MM.1S (cell line): ENCODE measurements around the gene MAP2K6.
"Not testable (repeated sequence)": the region's sequence is repeated elsewhere in the genome, so short reads cannot be mapped to it uniquely, and the experiment has no call there.

ENCODE experiments used
- DNase-seq: peaks from one replicate; pipeline ENCODE4 v3.0.0-alpha.2; 2015
- H2AFZ ChIP-seq: fragments of 300-600 bp; sonication (generic); 2 replicates; pipeline ENCODE4 v1.6.0; 2016; ENCODE audit warnings: antibody characterized with exemption, low read length
- H3F3A ChIP-seq: fragments of 300-600 bp; sonication (generic); 2 replicates; pipeline ENCODE4 v1.6.1; 2016; ENCODE audit warnings: mild to moderate bottlenecking, antibody characterized with exemption, low read length, moderate library complexity, mixed read lengths; ENCODE audit not compliant: insufficient read depth
- H3K27ac ChIP-seq: fragments of 300-600 bp; sonication (generic); 2 replicates; pipeline ENCODE4 v1.5.1; 2016; ENCODE audit warnings: mild to moderate bottlenecking, low read length
- H3K27me3 ChIP-seq: fragments of 300-600 bp; sonication (generic); replicated peaks from 2 replicates; pipeline ENCODE4 v1.6.0; 2016; ENCODE audit warnings: low read length; ENCODE audit not compliant: insufficient read depth
- H3K36me3 ChIP-seq: fragments of 300-600 bp; sonication (generic); replicated peaks from 2 replicates; pipeline ENCODE4 v1.6.1; 2016; ENCODE audit warnings: mild to moderate bottlenecking, low read length, mixed read lengths; ENCODE audit not compliant: insufficient read depth
- H3K4me1 ChIP-seq: fragments of 300-600 bp; sonication (generic); 2 replicates; pipeline ENCODE4 v1.6.1; 2016; ENCODE audit warnings: low read length, mixed read lengths
- H3K4me2 ChIP-seq: fragments of 300-600 bp; sonication (generic); 2 replicates; pipeline ENCODE4 v1.6.0; 2016; ENCODE audit warnings: low read depth, low read length
- H3K4me3 ChIP-seq: fragments of 300-600 bp; sonication (generic); 2 replicates; pipeline ENCODE4 v1.5.1; 2016; ENCODE audit warnings: low read length, mixed read lengths
- H3K79me2 ChIP-seq: fragments of 300-600 bp; sonication (generic); 2 replicates; pipeline ENCODE4 v1.6.1; 2016; ENCODE audit warnings: mixed run types, low read length, mixed read lengths
- H3K9ac ChIP-seq: fragments of 300-600 bp; sonication (generic); 2 replicates; pipeline ENCODE4 v1.6.1; 2016; ENCODE audit warnings: low read length, mixed read lengths
- H3K9me2 ChIP-seq: fragments of 300-600 bp; sonication (generic); replicated peaks from 2 replicates; pipeline ENCODE4 v1.6.1; 2016; ENCODE audit warnings: mild to moderate bottlenecking, low read length, mixed read lengths; ENCODE audit not compliant: insufficient read depth
- H3K9me3 ChIP-seq: fragments of 300-600 bp; sonication (generic); replicated peaks from 2 replicates; pipeline ENCODE4 v1.6.1; 2016; ENCODE audit warnings: mild to moderate bottlenecking, low read length, mixed read lengths; ENCODE audit not compliant: insufficient read depth
- H4K20me1 ChIP-seq: fragments of 300-600 bp; sonication (generic); 2 replicates; pipeline ENCODE4 v1.6.1; 2016; ENCODE audit warnings: mild to moderate bottlenecking, low read length, moderate library complexity, mixed read lengths; ENCODE audit not compliant: insufficient read depth
- EZH2 ChIP-seq: fragments of 300-600 bp; sonication (generic); optimal IDR thresholded peaks from 2 replicates; pipeline ENCODE3; 2017; ENCODE audit warnings: low read depth, mild to moderate bottlenecking, antibody characterized with exemption, low read length, mixed read lengths
- EZH2phosphoT487 ChIP-seq: fragments of 300-600 bp; sonication (generic); IDR thresholded peaks from 2 replicates; pipeline ENCODE4 v1.6.1; 2018; ENCODE audit warnings: antibody characterized with exemption, low read length
- TF ChIP-seq, protein P1 (sequence below): fragments of 300-600 bp; sonication (generic); IDR thresholded peaks from 2 replicates; pipeline ENCODE4 v1.5.1; 2016; ENCODE audit warnings: antibody characterized with exemption, low read length, mixed read lengths

The MAP2K6 gene

DNA sequence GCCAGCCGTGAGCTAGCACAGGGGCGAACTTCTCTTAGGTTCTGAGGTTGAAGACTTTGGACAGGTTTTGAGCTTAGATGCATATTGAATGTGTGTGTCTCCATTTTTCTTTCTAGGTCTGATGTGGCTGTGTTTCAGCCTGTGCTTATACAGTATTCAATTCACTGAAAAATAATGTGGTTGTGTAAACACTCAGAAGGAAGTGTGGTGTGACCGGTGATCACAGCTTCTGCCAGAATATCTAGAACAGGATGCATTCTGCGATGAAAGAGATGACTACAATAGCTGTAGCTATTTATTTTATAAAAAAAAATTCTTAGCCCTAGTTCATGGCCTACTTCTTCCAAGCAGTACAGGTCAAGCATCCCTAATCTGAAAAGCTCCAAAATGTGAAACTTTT is 64.4 kb downstream of the MAP2K6 start:
- Histone ChIP-seq H3K27ac (no peak overlapping the region), H3K4me1 (no peaks in the 10 kb centered on the region), H3K4me2 (no peak overlapping the region), H3K36me3 (no peaks in the 10 kb centered on the region), H3F3A (no peaks in the 10 kb centered on the region), H3K79me2 (no peaks in the 10 kb centered on the region), H3K27me3 (no peaks in the 10 kb centered on the region), H2AFZ (no peak overlapping the region), H3K9me3 (no peaks in the 10 kb centered on the region), H3K4me3 (no peak overlapping the region), H4K20me1 (no peaks in the 10 kb centered on the region), H3K9ac (no peak overlapping the region), H3K9me2 (no peaks in the 10 kb centered on the region)
- no peak for TF ChIP-seq EZH2phosphoT487
- TF ChIP-seq, protein P1, sequence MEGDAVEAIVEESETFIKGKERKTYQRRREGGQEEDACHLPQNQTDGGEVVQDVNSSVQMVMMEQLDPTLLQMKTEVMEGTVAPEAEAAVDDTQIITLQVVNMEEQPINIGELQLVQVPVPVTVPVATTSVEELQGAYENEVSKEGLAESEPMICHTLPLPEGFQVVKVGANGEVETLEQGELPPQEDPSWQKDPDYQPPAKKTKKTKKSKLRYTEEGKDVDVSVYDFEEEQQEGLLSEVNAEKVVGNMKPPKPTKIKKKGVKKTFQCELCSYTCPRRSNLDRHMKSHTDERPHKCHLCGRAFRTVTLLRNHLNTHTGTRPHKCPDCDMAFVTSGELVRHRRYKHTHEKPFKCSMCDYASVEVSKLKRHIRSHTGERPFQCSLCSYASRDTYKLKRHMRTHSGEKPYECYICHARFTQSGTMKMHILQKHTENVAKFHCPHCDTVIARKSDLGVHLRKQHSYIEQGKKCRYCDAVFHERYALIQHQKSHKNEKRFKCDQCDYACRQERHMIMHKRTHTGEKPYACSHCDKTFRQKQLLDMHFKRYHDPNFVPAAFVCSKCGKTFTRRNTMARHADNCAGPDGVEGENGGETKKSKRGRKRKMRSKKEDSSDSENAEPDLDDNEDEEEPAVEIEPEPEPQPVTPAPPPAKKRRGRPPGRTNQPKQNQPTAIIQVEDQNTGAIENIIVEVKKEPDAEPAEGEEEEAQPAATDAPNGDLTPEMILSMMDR: no peak
- no peak for TF ChIP-seq EZH2
- no peak for DNase-seq

DNA sequence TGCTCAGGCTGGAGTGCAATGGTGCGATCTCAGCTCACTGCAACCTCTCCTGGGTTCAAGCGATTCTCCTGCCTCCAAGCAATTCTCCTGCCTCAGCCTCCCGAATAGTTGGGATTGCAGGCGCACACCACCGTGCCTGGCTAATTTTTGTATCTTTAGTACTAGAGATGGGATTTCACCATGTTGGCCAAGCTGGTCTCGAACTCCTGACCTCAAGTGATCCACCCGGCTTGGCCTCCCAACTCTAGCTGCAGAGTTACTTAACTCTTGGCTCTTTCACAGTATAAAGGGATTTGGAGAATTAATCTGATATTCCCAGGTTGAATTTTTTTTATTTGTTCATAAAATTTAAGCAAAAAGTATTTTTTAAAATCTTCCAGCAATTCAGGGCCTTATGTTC is 65.3 kb downstream of the MAP2K6 start:
- not testable (repeated sequence) for H3K9me2 ChIP-seq, H3K9me3 ChIP-seq, H3K9ac ChIP-seq, H4K20me1 ChIP-seq, H3K4me3 ChIP-seq, H3K79me2 ChIP-seq, H3F3A ChIP-seq, H3K4me2 ChIP-seq, H3K4me1 ChIP-seq, H3K27ac ChIP-seq, H2AFZ ChIP-seq, DNase-seq, H3K27me3 ChIP-seq, H3K36me3 ChIP-seq

DNA sequence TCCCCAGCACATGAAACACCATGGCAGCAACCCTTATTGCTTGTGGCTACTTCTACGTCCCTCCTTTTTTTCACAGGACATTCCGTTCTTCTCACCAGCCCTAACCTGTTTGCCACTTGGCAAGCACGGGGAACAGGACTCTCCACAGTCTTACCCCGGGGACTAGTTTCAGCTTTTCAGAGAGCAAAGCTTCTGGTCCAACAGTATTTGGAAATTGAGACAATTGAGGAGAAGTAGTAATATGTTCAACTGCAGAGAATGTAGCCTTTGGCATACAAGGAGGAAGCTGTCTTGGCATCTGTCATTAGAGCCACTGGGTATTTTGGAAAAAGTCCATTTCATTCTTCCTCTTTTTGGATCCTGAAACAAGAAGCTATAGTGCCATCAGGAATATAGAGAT is 65.7 kb downstream of the MAP2K6 start:
- no peak overlapping the region for H3K27ac ChIP-seq
- no peak overlapping the region for H2AFZ ChIP-seq
- no peak for TF ChIP-seq EZH2phosphoT487
- no peaks in the 10 kb centered on the region for H3K36me3 ChIP-seq
- H3F3A ChIP-seq: no peaks in the 10 kb centered on the region
- H3K9me2 ChIP-seq: no peaks in the 10 kb centered on the region
- no peaks in the 10 kb centered on the region for H3K27me3 ChIP-seq
- no peaks in the 10 kb centered on the region for H3K79me2 ChIP-seq
- no peak overlapping the region for H3K4me2 ChIP-seq
- H3K4me1 ChIP-seq: no peaks in the 10 kb centered on the region
- no peak overlapping the region for H3K9ac ChIP-seq
- no peaks in the 10 kb centered on the region for H4K20me1 ChIP-seq
- DNase-seq: no peak
- H3K9me3 ChIP-seq: no peaks in the 10 kb centered on the region
- H3K4me3 ChIP-seq: no peak overlapping the region

DNA sequence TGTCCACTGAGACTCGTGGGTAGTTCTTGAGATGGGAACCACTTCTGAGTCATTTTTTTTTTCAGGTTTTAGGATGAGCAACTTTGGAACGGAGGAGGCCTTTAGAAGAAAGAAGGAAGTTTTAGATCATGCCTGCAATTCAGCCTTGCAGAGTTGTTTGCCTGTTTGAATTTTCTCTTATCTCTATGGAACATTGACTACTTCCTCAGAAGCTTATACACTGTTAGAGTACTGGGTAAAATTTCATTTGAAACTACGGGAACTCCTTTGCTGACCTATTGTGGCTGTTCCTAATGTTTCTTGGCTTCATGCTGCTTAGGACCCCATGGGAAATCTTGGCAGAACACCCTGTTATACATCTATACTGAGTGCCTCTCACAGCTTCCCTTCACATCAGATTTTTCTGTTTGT is 70.8 kb downstream of the MAP2K6 start:
- no peaks in the 10 kb centered on the region for H3F3A ChIP-seq
- H3K27ac ChIP-seq: no peak overlapping the region
- H3K79me2 ChIP-seq: no peaks in the 10 kb centered on the region
- no peak overlapping the region for H3K9ac ChIP-seq
- no peak overlapping the region for H3K4me2 ChIP-seq
- H2AFZ ChIP-seq: no peak overlapping the region
- H3K36me3 ChIP-seq: no peaks in the 10 kb centered on the region
- no peaks in the 10 kb centered on the region for H3K9me3 ChIP-seq
- no peaks in the 10 kb centered on the region for H3K27me3 ChIP-seq
- no peaks in the 10 kb centered on the region for H3K9me2 ChIP-seq
- TF ChIP-seq EZH2phosphoT487: no peak
- no peak for TF ChIP-seq EZH2
- TF ChIP-seq, protein P1: no peak
- DNase-seq: no peak
- no peak overlapping the region for H3K4me3 ChIP-seq
- H3K4me1 ChIP-seq: no peaks in the 10 kb centered on the region
- H4K20me1 ChIP-seq: no peaks in the 10 kb centered on the region
